Activated CD8-positive, alpha-beta T cell treated with anti-CD3 and anti-CD28 coated beads for 36 hours (primary cell): ENCODE results near the gene LARGE1. TPM values are rescaled to one million over a fixed set of nuclear protein-coding genes. Genes with fewer than 3 reads are reported as not detected.

ENCODE experiments used
- ATAC-seq: fragments of 200-7000 bp; cut with Tn5 transposase; one replicate; pipeline ENCODE4 v1.10.0; 2021; ENCODE audit warnings: mild to moderate bottlenecking, moderate library complexity
- CTCF ChIA-PET: fragments of 350-600 bp; sonication (Branson Sonifier 250); formaldehyde crosslinking; loops from one replicate; lab custom pipeline; 2021; ENCODE audit warnings: antibody characterized with exemption; lab: Charles Lee
- POLR2A ChIA-PET: fragments of 350-600 bp; sonication (Branson Sonifier 250); formaldehyde crosslinking; loops from one replicate; lab custom pipeline; 2021; ENCODE audit warnings: antibody characterized with exemption; lab: Charles Lee
- DNase-seq: peaks from one replicate; pipeline ENCODE4 v3.0.0-alpha.2; 2020
- H3K27ac Mint-ChIP-seq: one replicate; pipeline ENCODE4 v1.8.0; 2021; ENCODE audit warnings: mild to moderate bottlenecking, mixed read lengths
- H3K27me3 Mint-ChIP-seq: one replicate; pipeline ENCODE4 v1.8.0; 2021; ENCODE audit warnings: mixed read lengths
- H3K36me3 Mint-ChIP-seq: one replicate; pipeline ENCODE4 v1.8.0; 2021; ENCODE audit warnings: low read depth, mixed read lengths
- H3K4me1 Mint-ChIP-seq: one replicate; pipeline ENCODE4 v1.8.0; 2021; ENCODE audit warnings: low read depth, mixed read lengths
- H3K4me3 Mint-ChIP-seq: one replicate; pipeline ENCODE4 v1.8.0; 2021; ENCODE audit warnings: mild to moderate bottlenecking, moderate library complexity, mixed read lengths
- H3K9me3 Mint-ChIP-seq: one replicate; pipeline ENCODE4 v1.8.0; 2021; ENCODE audit warnings: mixed read lengths
- CTCF ChIP-seq: fragments of 200-600 bp; IDR thresholded peaks from one replicate; pipeline ENCODE4 v1.8.0; 2022; ENCODE audit warnings: antibody characterized with exemption, mild to moderate bottlenecking
- intact Hi-C: fragments of 100-400 bp; cut with micrococcal nuclease; formaldehyde crosslinking; loops from one replicate; pipeline ENCODE4 v1.10.0; 2022
- total RNA-seq, 2 experiments: library from RNA; stranded (reverse); gene quantifications; one replicate each; pipeline ENCODE4 v1.2.3, GENCODE V29; 2021

Gene LARGE1
- total RNA-seq, 2 experiments from 2014 or later: 0.31 to 0.32 TPM

DNA sequence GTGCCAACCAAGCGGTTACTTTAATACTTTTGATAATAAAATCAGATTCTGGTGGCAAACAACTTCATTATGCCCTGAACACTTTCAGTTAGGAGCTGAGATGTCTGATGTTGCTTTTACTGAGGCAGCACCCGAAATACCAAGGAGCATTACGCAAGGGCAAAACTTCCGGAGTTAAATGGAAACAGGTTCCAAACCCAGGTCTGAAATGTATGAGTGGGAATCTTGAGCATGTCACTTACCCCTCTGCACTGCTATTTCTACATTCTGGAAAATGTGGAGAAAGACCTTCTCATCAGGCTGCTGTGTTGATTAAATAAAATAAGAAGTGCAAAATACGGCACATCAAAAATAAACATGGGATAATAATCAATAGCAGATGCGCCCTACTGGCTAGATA, 315.1 kb downstream of the LARGE1 start:
- no peaks in the 10 kb centered on the region for H3K27me3 Mint-ChIP-seq
- intact Hi-C loops: no loop called here
- H3K4me1 Mint-ChIP-seq: no peaks in the 10 kb centered on the region
- H3K4me3 Mint-ChIP-seq: no peak overlapping the region
- ATAC-seq: no peak
- no peak overlapping the region for H3K27ac Mint-ChIP-seq
- ChIA-PET CTCF (no interaction called here), POLR2A (no interaction called here)
- peaks cover 3% of the 10 kb centered on the region for H3K9me3 Mint-ChIP-seq
- no peaks in the 10 kb centered on the region for H3K36me3 Mint-ChIP-seq
- DNase-seq: no peak
- no peak for TF ChIP-seq CTCF

DNA sequence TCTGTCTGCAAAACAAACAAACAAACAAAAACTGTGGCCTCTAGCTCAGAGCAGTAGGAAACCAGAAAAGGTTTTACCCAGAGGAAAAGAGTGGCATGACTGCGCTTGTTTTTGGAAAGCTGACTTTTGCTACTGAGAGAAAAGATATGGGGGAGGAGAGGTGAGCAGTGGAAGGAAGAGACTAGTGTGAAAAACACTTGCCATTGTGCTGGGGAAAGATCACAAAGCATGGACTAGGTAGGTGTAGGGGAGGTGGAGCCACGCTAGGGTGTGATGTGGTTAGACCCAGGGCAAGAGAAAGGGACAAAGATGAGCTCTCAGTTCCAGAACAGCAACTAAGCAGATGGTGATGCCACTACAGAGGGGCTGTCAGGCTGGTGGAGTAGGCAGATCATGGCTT, 319.2 kb downstream of the LARGE1 start:
- H3K27me3 Mint-ChIP-seq: peaks cover 2% of the 10 kb centered on the region
- H3K9me3 Mint-ChIP-seq: no peaks in the 10 kb centered on the region
- DNase-seq (no peak), ATAC-seq (no peak)
- no peak overlapping the region for H3K27ac Mint-ChIP-seq
- no peak overlapping the region for H3K4me3 Mint-ChIP-seq
- ChIA-PET POLR2A (no interaction called here), CTCF (no interaction called here)
- intact Hi-C loops: no loop called here
- H3K36me3 Mint-ChIP-seq: no peaks in the 10 kb centered on the region
- no peak for TF ChIP-seq CTCF
- no peaks in the 10 kb centered on the region for H3K4me1 Mint-ChIP-seq

GRCh38 chr22:33600595-33600994, 319.7 kb downstream of the LARGE1 start:
- CTCF ChIA-PET: no interaction called here
- intact Hi-C loops: no loop called here
- no peak overlapping the region for H3K27ac Mint-ChIP-seq
- ATAC-seq: no peak
- TF ChIP-seq CTCF: no peak
- no peak for DNase-seq
- peaks cover 2% of the 10 kb centered on the region for H3K27me3 Mint-ChIP-seq
- H3K9me3 Mint-ChIP-seq: no peaks in the 10 kb centered on the region
- H3K4me3 Mint-ChIP-seq: no peak overlapping the region
- H3K4me1 Mint-ChIP-seq: no peaks in the 10 kb centered on the region
- POLR2A ChIA-PET: no interaction called here
- no peaks in the 10 kb centered on the region for H3K36me3 Mint-ChIP-seq

- no peak for DNase-seq
- Mint-ChIP-seq H3K4me1 (no peaks in the 10 kb centered on the region), H3K27me3 (peaks cover 2% of the 10 kb centered on the region), H3K4me3 (no peak overlapping the region), H3K27ac (no peak overlapping the region), H3K9me3 (no peaks in the 10 kb centered on the region), H3K36me3 (no peaks in the 10 kb centered on the region)
- intact Hi-C loops: no loop called here
- ChIA-PET CTCF (no interaction called here), POLR2A (no interaction called here)
- ATAC-seq: no peak
- TF ChIP-seq CTCF: no peak
Observed at GRCh38 chr22:33600113-33600512, 320.2 kb downstream of the LARGE1 start.

DNA sequence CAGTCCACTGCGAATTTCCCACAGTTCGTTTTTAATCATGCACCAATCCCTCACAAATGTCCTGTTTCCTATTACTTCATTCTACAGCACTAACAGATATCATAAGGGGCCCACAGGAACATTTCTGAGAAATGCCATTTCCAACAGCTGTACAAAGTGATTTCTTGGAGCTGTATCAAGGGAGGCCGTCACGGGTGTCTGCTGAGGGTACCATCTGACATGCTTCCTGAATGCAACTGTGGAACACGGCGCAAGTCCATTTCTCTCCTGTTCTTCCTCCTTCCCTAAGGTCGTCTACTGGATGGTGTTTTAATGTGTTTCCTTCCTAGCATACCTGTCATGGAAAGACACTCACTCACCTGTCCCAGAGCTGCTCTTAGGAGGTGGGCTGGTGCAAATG, 320.7 kb downstream of the LARGE1 start:
- TF ChIP-seq CTCF: no peak
- no peak for ATAC-seq
- Mint-ChIP-seq H3K4me3 (no peak overlapping the region), H3K27me3 (peaks cover 2% of the 10 kb centered on the region), H3K9me3 (no peaks in the 10 kb centered on the region), H3K27ac (no peak overlapping the region), H3K4me1 (no peaks in the 10 kb centered on the region), H3K36me3 (no peaks in the 10 kb centered on the region)
- POLR2A ChIA-PET: no interaction called here
- no peak for DNase-seq
- CTCF ChIA-PET: no interaction called here
- intact Hi-C loops: no loop called here
